OCI-LY7 (cell line): ENCODE results near the gene SMTN.

ENCODE experiments used
- EZH2phosphoT487 ChIP-seq: fragments of 200-600 bp; sonication (generic); IDR thresholded peaks from 2 replicates; pipeline ENCODE4 v1.6.1; 2018; ENCODE audit warnings: low read depth, borderline replicate concordance, mild to moderate bottlenecking, mixed run types, antibody characterized with exemption, low read length, moderate library complexity, mixed read lengths
- TF ChIP-seq, protein P1 (sequence below): fragments of 200-600 bp; sonication (generic); conservative IDR thresholded peaks from 2 replicates; pipeline ENCODE4 v1.5.1; 2014; ENCODE audit warnings: mild to moderate bottlenecking, antibody characterized with exemption, low read length, moderate library complexity, mixed read lengths

DNA sequence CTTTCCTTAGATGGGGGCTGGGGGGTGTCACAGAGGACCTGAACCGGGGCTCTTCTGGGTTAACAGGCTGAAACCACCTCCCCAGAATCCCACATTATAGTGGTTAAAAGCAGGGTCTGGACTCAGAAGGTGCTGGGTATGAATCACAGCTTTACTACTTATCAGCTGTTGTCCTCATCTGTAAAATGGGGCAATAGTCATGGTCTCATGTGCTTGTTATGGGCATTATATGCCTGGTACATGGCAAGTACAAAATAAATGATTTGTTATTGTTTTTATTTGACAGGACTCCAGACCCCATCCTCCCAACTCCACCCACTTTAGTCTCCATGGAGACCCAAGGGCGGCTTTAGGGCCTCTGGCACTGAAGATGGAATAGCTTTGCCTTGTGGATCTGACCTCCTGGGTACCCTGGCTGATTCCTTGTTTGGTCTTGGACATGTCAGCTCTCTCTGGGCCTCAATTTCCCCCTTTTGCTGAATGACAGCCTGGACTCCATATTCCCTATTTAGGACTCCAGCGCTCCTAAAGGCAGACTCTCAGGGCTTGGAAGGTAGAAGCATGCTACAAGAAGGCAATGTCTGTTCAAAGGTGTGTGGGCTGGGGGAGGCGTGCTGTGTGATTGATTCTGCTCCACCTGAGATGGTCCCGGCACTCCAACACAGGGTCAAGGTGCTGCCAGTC is 812 bp upstream of the SMTN start:
- TF ChIP-seq, protein P1, sequence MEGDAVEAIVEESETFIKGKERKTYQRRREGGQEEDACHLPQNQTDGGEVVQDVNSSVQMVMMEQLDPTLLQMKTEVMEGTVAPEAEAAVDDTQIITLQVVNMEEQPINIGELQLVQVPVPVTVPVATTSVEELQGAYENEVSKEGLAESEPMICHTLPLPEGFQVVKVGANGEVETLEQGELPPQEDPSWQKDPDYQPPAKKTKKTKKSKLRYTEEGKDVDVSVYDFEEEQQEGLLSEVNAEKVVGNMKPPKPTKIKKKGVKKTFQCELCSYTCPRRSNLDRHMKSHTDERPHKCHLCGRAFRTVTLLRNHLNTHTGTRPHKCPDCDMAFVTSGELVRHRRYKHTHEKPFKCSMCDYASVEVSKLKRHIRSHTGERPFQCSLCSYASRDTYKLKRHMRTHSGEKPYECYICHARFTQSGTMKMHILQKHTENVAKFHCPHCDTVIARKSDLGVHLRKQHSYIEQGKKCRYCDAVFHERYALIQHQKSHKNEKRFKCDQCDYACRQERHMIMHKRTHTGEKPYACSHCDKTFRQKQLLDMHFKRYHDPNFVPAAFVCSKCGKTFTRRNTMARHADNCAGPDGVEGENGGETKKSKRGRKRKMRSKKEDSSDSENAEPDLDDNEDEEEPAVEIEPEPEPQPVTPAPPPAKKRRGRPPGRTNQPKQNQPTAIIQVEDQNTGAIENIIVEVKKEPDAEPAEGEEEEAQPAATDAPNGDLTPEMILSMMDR = no peak
- no peak for TF ChIP-seq EZH2phosphoT487
